Right lobe of liver (tissue), 6 donors: ENCODE data around the gene CABYR. TPM values are rescaled to one million over a fixed set of nuclear protein-coding genes. Genes with fewer than 3 reads are reported as not detected.
A peak's percentile ranks its signal among the peaks of the same experiment; 100 is the strongest.

Source experiments
- ATAC-seq, 4 donors: fragments of 200-7000 bp; cut with Tn5 transposase; one replicate each; pipeline ENCODE4 v1.9.1; 2020; ENCODE audit warnings: mild to moderate bottlenecking in 4 of 4, moderate library complexity in 4 of 4
- DNase-seq, 3 donors: peaks; one replicate each; pipeline ENCODE4 v3.0.0-alpha.2; 2020
- H3K27ac ChIP-seq, 3 donors: fragments of 200-600 bp; one replicate each; pipeline ENCODE4 v1.8.0; 2022
- H3K27me3 ChIP-seq, 2 donors: fragments of 200-600 bp; one replicate each; pipeline ENCODE4 v1.8.0; 2022
- H3K36me3 ChIP-seq, 4 donors: fragments of 200-600 bp; sonication (generic) in 1 of 4; one replicate each; pipeline versions ENCODE4 v1.5.1 to v1.8.0; 2017 to 2022; ENCODE audit warnings: control low read depth in 1 of 4
- H3K4me1 ChIP-seq, 4 donors: fragments of 200-600 bp; sonication (generic) in 1 of 4; one replicate each; pipeline versions ENCODE4 v1.5.1 to v1.8.0; 2017 to 2022; ENCODE audit warnings: control low read depth in 1 of 4
- H3K4me3 ChIP-seq, 3 donors: fragments of 200-600 bp; one replicate each; pipeline ENCODE4 v1.8.0; 2022
- H3K9me3 ChIP-seq, 4 donors: fragments of 200-600 bp; sonication (generic) in 1 of 4; one replicate each; pipeline versions ENCODE4 v1.5.1 to v1.8.0; 2017 to 2022; ENCODE audit warnings: control low read depth in 1 of 4
- CTCF ChIP-seq, 4 donors: fragments of 200-600 bp in 3 of 4; fragments of 450-650 bp in 1 of 4; IDR thresholded peaks; one replicate each; pipeline versions ENCODE4 v1.5.1 to v1.8.0; 2016 to 2022; ENCODE audit warnings: antibody characterized with exemption in 4 of 4, mild to moderate bottlenecking in 2 of 4
- POLR2A ChIP-seq: fragments of 450-650 bp; IDR thresholded peaks from one replicate; pipeline ENCODE4 v1.6.1; 2017; ENCODE audit warnings: antibody characterized with exemption, mild to moderate bottlenecking
- WGBS: methylation state at CpG from one replicate; pipeline ENCODE4 v1.1.6; 2018; ENCODE audit warnings: low coverage, low lambda C conversion rate; ENCODE audit not compliant: insufficient coverage; ENCODE audit errors: missing lambda C conversion rate; 5-methylcytosine and 5-hydroxymethylcytosine counted together
- intact Hi-C, 2 donors: fragments of 100-400 bp; cut with DNase I; formaldehyde crosslinking; loops; one replicate each; pipeline versions ENCODE4 v1.11.2 to v1.14.1; 2022
- total RNA-seq, 6 experiments: library from RNA; depleted of rRNA in 2 of 6; stranded (reverse); fragments of >200 nt in 2 of 6; fragmentation: NEBNext Ultra II Directional in 3 of 6; extraction: Animal tissue kit (Norgen Biotek cat#: 25700) in 3 of 6; gene quantifications; one replicate each; pipeline versions ENCODE4 v1.1.0 to v1.2.4, GENCODE V29; 2016 to 2023
- donor health status: DM: no; HTN: yes; CAD: no.
- donor health status: DM: no; HTN: no; CAD: no.
- donor health status: DM: no; HTN: no; CAD: no.
- donor health status: DM: no; HTN: yes; CAD: no.
- donor health status: DM: no; HTN: yes; CAD: no.

Gene CABYR
- total RNA-seq, 6 experiments from 2014 or later: 0.31 to 7.5 (median 3.7) TPM; not detected in 2

GRCh38 chr18:24120676-24121075 is 18.2 kb upstream of the CABYR start:
- no peak for DNase-seq
- TF ChIP-seq POLR2A (no peak), CTCF (IDR thresholded peaks at IDR 0.05) (no peak)
- 91% methylated on average over 4 of the region's 4 CpGs for WGBS
- intact Hi-C loops: loop anchor here in 1 of 2 donors (10.0 kb wide), 1 partner anchor 196 kb away; no protein-coding TSS in a partner anchor
- Histone ChIP-seq H3K36me3 (peaks cover 0 to 52% (median 21%) of the 10 kb centered on the region in 4 donors), H3K27me3 (no peaks in the 10 kb centered on the region), H3K4me3 (no peak overlapping the region), H3K9me3 (no peaks in the 10 kb centered on the region), H3K4me1 (peaks cover 0 to 29% (median 8%) of the 10 kb centered on the region in 4 donors), H3K27ac (peak overlapping the region in 1 of 3 donors; percentile 50)
- no peak for ATAC-seq

- Histone ChIP-seq H3K27me3 (no peaks in the 10 kb centered on the region), H3K4me1 (peaks cover 0 to 23% (median 3%) of the 10 kb centered on the region in 4 donors), H3K27ac (peak overlapping the region in 1 of 3 donors; percentile 50), H3K9me3 (no peaks in the 10 kb centered on the region), H3K4me3 (no peak overlapping the region), H3K36me3 (peaks cover 0 to 61% (median 22%) of the 10 kb centered on the region in 4 donors)
- no peak for DNase-seq
- peak; percentile 51 to 76 (median 64) for ATAC-seq
- intact Hi-C loops: loop anchor here in 1 of 2 donors (10.0 kb wide), 1 partner anchor 197 kb away; no protein-coding TSS in a partner anchor
- no peak for TF ChIP-seq CTCF (IDR thresholded peaks at IDR 0.05)
- TF ChIP-seq POLR2A: no peak
- WGBS: 71% methylated on average over 2 of the region's 2 CpGs
Observed at GRCh38 chr18:24121625-24122024, 17.2 kb upstream of the CABYR start.

GRCh38 chr18:24126155-24126961 is 12.5 kb upstream of the CABYR start:
- H3K36me3 ChIP-seq: peaks cover 0 to 85% (median 31%) of the 10 kb centered on the region in 4 donors
- H3K27me3 ChIP-seq: no peaks in the 10 kb centered on the region
- ATAC-seq: no peak
- no peak overlapping the region for H3K27ac ChIP-seq
- intact Hi-C loops: loop anchor here in 1 of 2 donors (10.0 kb wide), 1 partner anchor 202 kb away; no protein-coding TSS in a partner anchor
- H3K9me3 ChIP-seq: no peaks in the 10 kb centered on the region
- H3K4me1 ChIP-seq: peaks cover 0 to 2% (median under 1%) of the 10 kb centered on the region in 4 donors
- DNase-seq: no peak
- 39% methylated on average over 3 of the region's 3 CpGs for WGBS
- H3K4me3 ChIP-seq: no peak overlapping the region
- TF ChIP-seq POLR2A (no peak), CTCF (IDR thresholded peaks at IDR 0.05) (no peak)

- no peak overlapping the region for H3K27ac ChIP-seq
- no peaks in the 10 kb centered on the region for H3K4me1 ChIP-seq
- TF ChIP-seq POLR2A (no peak), CTCF (IDR thresholded peaks at IDR 0.05) (no peak)
- H3K9me3 ChIP-seq: no peaks in the 10 kb centered on the region
- 65% methylated on average over 3 of the region's 3 CpGs for WGBS
- no peak overlapping the region for H3K4me3 ChIP-seq
- intact Hi-C loops: loop anchor here in 1 of 2 donors (10.0 kb wide), 1 partner anchor 203 kb away; no protein-coding TSS in a partner anchor
- H3K36me3 ChIP-seq: peaks cover 0 to 94% (median 30%) of the 10 kb centered on the region in 4 donors
- DNase-seq (no peak), ATAC-seq (peak; percentile 36 to 73 (median 48))
- H3K27me3 ChIP-seq: no peaks in the 10 kb centered on the region
Observed at GRCh38 chr18:24127735-24128134, 11.1 kb upstream of the CABYR start.
